GM12873 (cell line): ENCODE data around the gene ARHGAP22.

Source experiments
- CTCF ChIP-seq: IDR thresholded peaks from 2 replicates; pipeline ENCODE4 v1.5.1; 2012; ENCODE audit warnings: low read depth, mild to moderate bottlenecking, moderate library complexity, low read length, control low read depth; ENCODE audit not compliant: insufficient read depth; ENCODE audit errors: missing control alignments

ARHGAP22 gene

GRCh38 chr10:48598936-48599829 is 5.7 kb downstream of the ARHGAP22 start:
- no peak for TF ChIP-seq CTCF

GRCh38 chr10:48598243-48598935 is 6.5 kb downstream of the ARHGAP22 start:
- TF ChIP-seq CTCF, result no peak

- TF ChIP-seq CTCF, result no peak
Observed at GRCh38 chr10:48595539-48595932, 9.3 kb downstream of the ARHGAP22 start.

GRCh38 chr10:48594803-48595538 is 9.9 kb downstream of the ARHGAP22 start:
- no peak for TF ChIP-seq CTCF

- TF ChIP-seq CTCF, result no peak
Observed at GRCh38 chr10:48594371-48594770, 10.5 kb downstream of the ARHGAP22 start.

- TF ChIP-seq CTCF, result no peak
Observed at GRCh38 chr10:48592346-48592745, 12.5 kb downstream of the ARHGAP22 start.

GRCh38 chr10:48590945-48591344 is 13.9 kb downstream of the ARHGAP22 start:
- no peak for TF ChIP-seq CTCF
